K562 (cell line): ENCODE data around the gene GALNT16.

Experiments used
- CBFA2T3 ChIP-seq: fragments of 450-650 bp; IDR thresholded peaks from 2 replicates; pipeline ENCODE4 v1.6.1; 2017
- CBX8 ChIP-seq: fragments of 200-600 bp; sonication (generic); IDR thresholded peaks from 2 replicates; pipeline ENCODE4 v1.6.1; 2012; ENCODE audit warnings: borderline replicate concordance, mixed run types, low read depth, mild to moderate bottlenecking, moderate library complexity, mixed read lengths, low read length, control low read depth, inconsistent platforms; ENCODE audit not compliant: poor library complexity, severe bottlenecking; ENCODE audit errors: extremely low read depth
- CHD1 ChIP-seq: fragments of 200-600 bp; sonication (generic); IDR thresholded peaks from one replicate; pipeline ENCODE4 v1.6.1; 2012; ENCODE audit warnings: mild to moderate bottlenecking, moderate library complexity, low read length, inconsistent platforms
- EP300 ChIP-seq: IDR thresholded peaks from 2 replicates; pipeline ENCODE4 v1.6.1; 2012; ENCODE audit warnings: low read length, improper control_type of control experiment
- KLF13 ChIP-seq: fragments of 450-650 bp; IDR thresholded peaks from 2 replicates; pipeline ENCODE4 v1.6.1; 2016; ENCODE audit warnings: missing genetic modification characterization, low read depth, mild to moderate bottlenecking, missing compliant biosample characterization, moderate library complexity, borderline replicate concordance
- NFIX ChIP-seq: fragments of 250-450 bp; sonication (Bioruptor Pico); IDR thresholded peaks from 2 replicates; pipeline ENCODE4 v1.4.0; 2020; ENCODE audit warnings: low read depth, mild to moderate bottlenecking, moderate library complexity
- PCBP2 ChIP-seq: fragments of 200-400 bp; formaldehyde crosslinking; IDR thresholded peaks from 2 replicates; pipeline ENCODE4 v1.6.1; 2018; ENCODE audit warnings: low read length, low read depth, mild to moderate bottlenecking, moderate library complexity; ENCODE audit not compliant: poor library complexity, severe bottlenecking
- RBM39 ChIP-seq: fragments of 200-400 bp; formaldehyde crosslinking; optimal IDR thresholded peaks from 2 replicates; pipeline ENCODE3; 2018; ENCODE audit warnings: low read depth, low read length
- ZKSCAN1 ChIP-seq: fragments of 150-350 bp; IDR thresholded peaks from 2 replicates; pipeline ENCODE4 v1.6.1; 2016; ENCODE audit warnings: low read depth, low read length
- ZNF780A ChIP-seq: fragments of 250-450 bp; sonication (Bioruptor Pico); IDR thresholded peaks from 2 replicates; pipeline ENCODE4 v1.5.0; 2021; ENCODE audit warnings: mild to moderate bottlenecking
- TF ChIP-seq, protein P1 (sequence below): IDR thresholded peaks from 2 replicates; pipeline ENCODE4 v1.6.1; 2014; ENCODE audit warnings: antibody characterized with exemption
- TF ChIP-seq, protein P2 (sequence below): sonication (generic); formaldehyde crosslinking; IDR thresholded peaks from 2 replicates; pipeline ENCODE4 v1.8.0; 2022; ENCODE audit warnings: mild to moderate bottlenecking, missing genetic modification reagents
- TF ChIP-seq, protein P3 (sequence below), 3 experiments: IDR thresholded peaks in 2 of 3; conservative IDR thresholded peaks in 1 of 3; 2 replicates each; pipeline ENCODE4 v1.5.1; 2011 to 2012; ENCODE audit warnings: low read length in 3 of 3, mild to moderate bottlenecking in 3 of 3, control low read depth in 2 of 3, improper control_type of control experiment in 1 of 3, inconsistent platforms in 1 of 3, low read depth in 1 of 3, mixed read lengths in 1 of 3, moderate library complexity in 1 of 3; ENCODE audit not compliant: insufficient read depth in 2 of 3
- TF ChIP-seq, protein P4 (sequence below), 3 experiments: fragments of 200-800 bp in 1 of 3; fragments of 250-450 bp in 1 of 3; fragments of 450-650 bp in 1 of 3; sonication (Bioruptor Pico) in 1 of 3; sonication (Bioruptor generic) in 1 of 3; formaldehyde crosslinking in 1 of 3; IDR thresholded peaks; 2 replicates each; pipeline versions ENCODE4 v1.6.1 to v1.8.0; 2016 to 2022; ENCODE audit warnings: mild to moderate bottlenecking in 2 of 3, missing genetic modification characterization in 2 of 3, missing compliant biosample characterization in 1 of 3, moderate library complexity in 1 of 3

DNA sequence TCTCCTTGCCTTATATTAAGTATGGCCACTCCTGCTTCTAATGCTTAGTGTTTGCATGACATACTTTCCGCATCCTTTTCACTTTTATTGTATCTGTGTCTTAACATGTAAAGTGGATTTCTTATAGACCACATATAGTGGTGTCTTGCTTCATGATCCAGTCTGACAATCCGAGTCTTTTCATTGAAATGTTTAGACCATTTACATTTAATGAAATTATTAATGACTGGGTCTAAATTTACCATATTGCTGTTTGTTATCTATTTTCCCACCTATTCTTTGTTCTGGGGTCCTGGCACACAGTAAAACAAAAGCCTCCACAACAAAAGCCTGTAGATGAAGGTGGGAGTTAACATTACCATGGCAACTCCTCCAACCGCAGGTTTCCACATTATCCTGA is 115.2 kb downstream of the GALNT16 start:
- TF ChIP-seq CHD1 (no peak), RBM39 (no peak), CBFA2T3 (no peak), ZKSCAN1 (no peak), KLF13 (tag) (no peak), ZNF780A (no peak), EP300 (no peak), NFIX (CRISPR knock-in tag) (no peak), CBX8 (no peak), PCBP2 (no peak)
- TF ChIP-seq, protein P1, sequence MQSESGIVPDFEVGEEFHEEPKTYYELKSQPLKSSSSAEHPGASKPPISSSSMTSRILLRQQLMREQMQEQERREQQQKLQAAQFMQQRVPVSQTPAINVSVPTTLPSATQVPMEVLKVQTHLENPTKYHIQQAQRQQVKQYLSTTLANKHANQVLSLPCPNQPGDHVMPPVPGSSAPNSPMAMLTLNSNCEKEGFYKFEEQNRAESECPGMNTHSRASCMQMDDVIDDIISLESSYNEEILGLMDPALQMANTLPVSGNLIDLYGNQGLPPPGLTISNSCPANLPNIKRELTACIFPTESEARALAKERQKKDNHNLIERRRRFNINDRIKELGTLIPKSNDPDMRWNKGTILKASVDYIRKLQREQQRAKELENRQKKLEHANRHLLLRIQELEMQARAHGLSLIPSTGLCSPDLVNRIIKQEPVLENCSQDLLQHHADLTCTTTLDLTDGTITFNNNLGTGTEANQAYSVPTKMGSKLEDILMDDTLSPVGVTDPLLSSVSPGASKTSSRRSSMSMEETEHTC: no peak
- TF ChIP-seq, protein P2, sequence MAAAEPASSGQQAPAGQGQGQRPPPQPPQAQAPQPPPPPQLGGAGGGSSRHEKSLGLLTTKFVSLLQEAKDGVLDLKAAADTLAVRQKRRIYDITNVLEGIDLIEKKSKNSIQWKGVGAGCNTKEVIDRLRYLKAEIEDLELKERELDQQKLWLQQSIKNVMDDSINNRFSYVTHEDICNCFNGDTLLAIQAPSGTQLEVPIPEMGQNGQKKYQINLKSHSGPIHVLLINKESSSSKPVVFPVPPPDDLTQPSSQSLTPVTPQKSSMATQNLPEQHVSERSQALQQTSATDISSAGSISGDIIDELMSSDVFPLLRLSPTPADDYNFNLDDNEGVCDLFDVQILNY (CRISPR knock-in tag): no peak
- TF ChIP-seq, protein P3, sequence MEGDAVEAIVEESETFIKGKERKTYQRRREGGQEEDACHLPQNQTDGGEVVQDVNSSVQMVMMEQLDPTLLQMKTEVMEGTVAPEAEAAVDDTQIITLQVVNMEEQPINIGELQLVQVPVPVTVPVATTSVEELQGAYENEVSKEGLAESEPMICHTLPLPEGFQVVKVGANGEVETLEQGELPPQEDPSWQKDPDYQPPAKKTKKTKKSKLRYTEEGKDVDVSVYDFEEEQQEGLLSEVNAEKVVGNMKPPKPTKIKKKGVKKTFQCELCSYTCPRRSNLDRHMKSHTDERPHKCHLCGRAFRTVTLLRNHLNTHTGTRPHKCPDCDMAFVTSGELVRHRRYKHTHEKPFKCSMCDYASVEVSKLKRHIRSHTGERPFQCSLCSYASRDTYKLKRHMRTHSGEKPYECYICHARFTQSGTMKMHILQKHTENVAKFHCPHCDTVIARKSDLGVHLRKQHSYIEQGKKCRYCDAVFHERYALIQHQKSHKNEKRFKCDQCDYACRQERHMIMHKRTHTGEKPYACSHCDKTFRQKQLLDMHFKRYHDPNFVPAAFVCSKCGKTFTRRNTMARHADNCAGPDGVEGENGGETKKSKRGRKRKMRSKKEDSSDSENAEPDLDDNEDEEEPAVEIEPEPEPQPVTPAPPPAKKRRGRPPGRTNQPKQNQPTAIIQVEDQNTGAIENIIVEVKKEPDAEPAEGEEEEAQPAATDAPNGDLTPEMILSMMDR (IDR thresholded peaks at IDR 0.05 in 2 of 3, conservative IDR thresholded peaks at IDR 0.05 in 1 of 3; ENCODE audit: insufficient read depth in 2 of 3, low read depth in 1 of 3, low read length in 3 of 3): no peak
- TF ChIP-seq, protein P4, sequence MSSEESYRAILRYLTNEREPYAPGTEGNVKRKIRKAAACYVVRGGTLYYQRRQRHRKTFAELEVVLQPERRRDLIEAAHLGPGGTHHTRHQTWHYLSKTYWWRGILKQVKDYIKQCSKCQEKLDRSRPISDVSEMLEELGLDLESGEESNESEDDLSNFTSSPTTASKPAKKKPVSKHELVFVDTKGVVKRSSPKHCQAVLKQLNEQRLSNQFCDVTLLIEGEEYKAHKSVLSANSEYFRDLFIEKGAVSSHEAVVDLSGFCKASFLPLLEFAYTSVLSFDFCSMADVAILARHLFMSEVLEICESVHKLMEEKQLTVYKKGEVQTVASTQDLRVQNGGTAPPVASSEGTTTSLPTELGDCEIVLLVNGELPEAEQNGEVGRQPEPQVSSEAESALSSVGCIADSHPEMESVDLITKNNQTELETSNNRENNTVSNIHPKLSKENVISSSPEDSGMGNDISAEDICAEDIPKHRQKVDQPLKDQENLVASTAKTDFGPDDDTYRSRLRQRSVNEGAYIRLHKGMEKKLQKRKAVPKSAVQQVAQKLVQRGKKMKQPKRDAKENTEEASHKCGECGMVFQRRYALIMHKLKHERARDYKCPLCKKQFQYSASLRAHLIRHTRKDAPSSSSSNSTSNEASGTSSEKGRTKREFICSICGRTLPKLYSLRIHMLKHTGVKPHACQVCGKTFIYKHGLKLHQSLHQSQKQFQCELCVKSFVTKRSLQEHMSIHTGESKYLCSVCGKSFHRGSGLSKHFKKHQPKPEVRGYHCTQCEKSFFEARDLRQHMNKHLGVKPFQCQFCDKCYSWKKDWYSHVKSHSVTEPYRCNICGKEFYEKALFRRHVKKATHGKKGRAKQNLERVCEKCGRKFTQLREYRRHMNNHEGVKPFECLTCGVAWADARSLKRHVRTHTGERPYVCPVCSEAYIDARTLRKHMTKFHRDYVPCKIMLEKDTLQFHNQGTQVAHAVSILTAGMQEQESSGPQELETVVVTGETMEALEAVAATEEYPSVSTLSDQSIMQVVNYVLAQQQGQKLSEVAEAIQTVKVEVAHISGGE (CRISPR knock-in tag; IDR thresholded peaks at IDR 0.05): no peak
